HUES6 (cell line): ENCODE data around the gene GPR3.

Experiments used
- H3K27ac ChIP-seq: 2 replicates; pipeline ENCODE4 v1.7.0; 2013; ENCODE audit warnings: low read depth, mild to moderate bottlenecking, low read length, inconsistent platforms
- H3K27me3 ChIP-seq: 2 replicates; pipeline ENCODE4 v1.6.1; 2013; ENCODE audit warnings: low read length; ENCODE audit not compliant: control insufficient read depth, insufficient read depth
- H3K36me3 ChIP-seq: 2 replicates; pipeline ENCODE4 v1.6.1; 2013; ENCODE audit warnings: low read length; ENCODE audit not compliant: control insufficient read depth, insufficient read depth
- H3K4me1 ChIP-seq: 2 replicates; pipeline ENCODE4 v1.6.1; 2013; ENCODE audit warnings: low read length; ENCODE audit not compliant: control insufficient read depth, insufficient read depth
- H3K4me3 ChIP-seq: 2 replicates; pipeline ENCODE4 v1.5.1; 2013; ENCODE audit warnings: low read depth, low read length
- H3K9ac ChIP-seq: one replicate; pipeline ENCODE4 v1.6.1; 2013; ENCODE audit warnings: mild to moderate bottlenecking, low read length
- H3K9me3 ChIP-seq: 2 replicates; pipeline ENCODE4 v1.6.1; 2013; ENCODE audit warnings: low read depth, low read length; ENCODE audit not compliant: control insufficient read depth, insufficient read depth

The GPR3 gene

GRCh38 chr1:27351541-27352107, 40.8 kb upstream of the GPR3 start:
- Histone ChIP-seq H3K4me3 (peak overlapping the region; percentile 58), H3K27me3 (peaks cover 9% of the 10 kb centered on the region), H3K4me1 (peaks cover 28% of the 10 kb centered on the region), H3K9me3 (no peaks in the 10 kb centered on the region), H3K9ac (peak overlapping the region; percentile 3), H3K27ac (no peak overlapping the region), H3K36me3 (peaks cover 5% of the 10 kb centered on the region; the same call in 1 of the 2 replicates)

GRCh38 chr1:27353166-27353565, 39.3 kb upstream of the GPR3 start:
- Histone ChIP-seq H3K4me1 (peaks cover 28% of the 10 kb centered on the region), H3K36me3 (peaks cover 5% of the 10 kb centered on the region; the same call in 1 of the 2 replicates), H3K27ac (no peak overlapping the region), H3K27me3 (peaks cover 16% of the 10 kb centered on the region), H3K9ac (no peak overlapping the region), H3K9me3 (no peaks in the 10 kb centered on the region), H3K4me3 (no peak overlapping the region)

- H3K4me1 ChIP-seq, result peaks cover 27% of the 10 kb centered on the region
- H3K27me3 ChIP-seq, result peaks cover 20% of the 10 kb centered on the region
- H3K9ac ChIP-seq, result no peak overlapping the region
- no peak overlapping the region for H3K27ac ChIP-seq
- H3K36me3 ChIP-seq, result peaks cover 5% of the 10 kb centered on the region; the same call in 1 of the 2 replicates
- no peaks in the 10 kb centered on the region for H3K9me3 ChIP-seq
- no peak overlapping the region for H3K4me3 ChIP-seq
Measured at GRCh38 chr1:27353629-27354028, 38.8 kb upstream of the GPR3 start.

- Histone ChIP-seq H3K36me3 (peaks cover 5% of the 10 kb centered on the region; the same call in 1 of the 2 replicates), H3K9ac (no peak overlapping the region), H3K9me3 (no peaks in the 10 kb centered on the region), H3K27ac (no peak overlapping the region), H3K27me3 (peaks cover 33% of the 10 kb centered on the region), H3K4me3 (no peak overlapping the region), H3K4me1 (peaks cover 21% of the 10 kb centered on the region)
Measured at GRCh38 chr1:27355683-27356082, 36.7 kb upstream of the GPR3 start.

- Histone ChIP-seq H3K27ac (no peak overlapping the region), H3K9me3 (no peaks in the 10 kb centered on the region), H3K27me3 (peaks cover 37% of the 10 kb centered on the region), H3K4me1 (peaks cover 24% of the 10 kb centered on the region), H3K9ac (no peak overlapping the region), H3K4me3 (no peak overlapping the region), H3K36me3 (peaks cover 5% of the 10 kb centered on the region; the same call in 1 of the 2 replicates)
Measured at GRCh38 chr1:27356277-27356618, 36.2 kb upstream of the GPR3 start.

GRCh38 chr1:27356619-27357280, 35.7 kb upstream of the GPR3 start:
- Histone ChIP-seq H3K27me3 (peaks cover 42% of the 10 kb centered on the region), H3K36me3 (peaks cover 5% of the 10 kb centered on the region; the same call in 1 of the 2 replicates), H3K9ac (no peak overlapping the region), H3K4me3 (no peak overlapping the region), H3K4me1 (peaks cover 23% of the 10 kb centered on the region), H3K27ac (no peak overlapping the region), H3K9me3 (no peaks in the 10 kb centered on the region)

GRCh38 chr1:27357281-27358037, 35.0 kb upstream of the GPR3 start:
- Histone ChIP-seq H3K36me3 (peaks cover 5% of the 10 kb centered on the region; the same call in 1 of the 2 replicates), H3K9ac (no peak overlapping the region), H3K4me3 (peak overlapping the region; percentile 31), H3K27me3 (peaks cover 49% of the 10 kb centered on the region), H3K4me1 (peaks cover 21% of the 10 kb centered on the region), H3K9me3 (no peaks in the 10 kb centered on the region), H3K27ac (no peak overlapping the region)

GRCh38 chr1:27358038-27358927, 34.1 kb upstream of the GPR3 start:
- Histone ChIP-seq H3K4me3 (no peak overlapping the region), H3K27me3 (peaks cover 50% of the 10 kb centered on the region), H3K4me1 (peaks cover 21% of the 10 kb centered on the region)

GRCh38 chr1:27358928-27359313, 33.5 kb upstream of the GPR3 start:
- Histone ChIP-seq H3K27me3 (peaks cover 50% of the 10 kb centered on the region), H3K4me1 (peaks cover 21% of the 10 kb centered on the region), H3K4me3 (no peak overlapping the region), H3K36me3 (peaks cover 5% of the 10 kb centered on the region; the same call in 1 of the 2 replicates), H3K9me3 (no peaks in the 10 kb centered on the region), H3K9ac (no peak overlapping the region), H3K27ac (no peak overlapping the region)

More at GRCh38 chr1:27358038-27358927, 34.1 kb upstream of the GPR3 start:
- H3K36me3 ChIP-seq, result peaks cover 5% of the 10 kb centered on the region; the same call in 1 of the 2 replicates
- no peaks in the 10 kb centered on the region for H3K9me3 ChIP-seq
- no peak overlapping the region for H3K27ac ChIP-seq
- no peak overlapping the region for H3K9ac ChIP-seq

- peaks cover 28% of the 10 kb centered on the region for H3K4me1 ChIP-seq
- peak overlapping the region; percentile 85 for H3K4me3 ChIP-seq
- H3K9me3 ChIP-seq, result no peaks in the 10 kb centered on the region
- peaks cover 50% of the 10 kb centered on the region for H3K27me3 ChIP-seq
- H3K9ac ChIP-seq, result no peak overlapping the region
- H3K36me3 ChIP-seq, result peaks cover 5% of the 10 kb centered on the region; the same call in 1 of the 2 replicates
- H3K27ac ChIP-seq, result no peak overlapping the region
Measured at GRCh38 chr1:27359822-27360158, 32.6 kb upstream of the GPR3 start.
